ENCODE measurements around the gene KCNIP2.
A peak's percentile ranks its signal among the peaks of the same experiment; 100 is the strongest.

The KCNIP2 gene

GRCh38 chr10:101851411-101852116, 8.0 kb upstream of the KCNIP2 start:
- DNase-seq (ENCODE audit: low spot score) = no peak

DNA sequence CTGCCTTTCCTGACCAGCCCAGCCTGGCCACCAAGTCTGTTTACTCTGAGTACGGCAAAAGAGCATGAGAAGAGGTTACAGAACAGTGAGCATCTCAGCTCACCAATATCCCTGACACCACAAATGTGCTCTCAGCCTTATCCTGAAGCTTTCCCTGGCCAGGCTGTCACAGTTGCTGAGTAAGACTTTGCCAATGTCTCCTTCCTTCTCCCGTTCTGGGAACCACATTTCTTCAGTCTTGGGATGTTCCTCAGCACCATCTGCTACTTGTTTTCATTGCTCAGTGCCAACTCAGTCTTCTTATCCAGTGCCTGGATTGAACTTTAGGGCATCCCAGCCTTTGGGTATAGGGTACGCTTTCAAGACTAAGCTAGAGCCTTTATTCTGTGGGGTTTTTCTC, 7.1 kb upstream of the KCNIP2 start:
- DNase-seq (ENCODE audit: low spot score) = no peak

DNA sequence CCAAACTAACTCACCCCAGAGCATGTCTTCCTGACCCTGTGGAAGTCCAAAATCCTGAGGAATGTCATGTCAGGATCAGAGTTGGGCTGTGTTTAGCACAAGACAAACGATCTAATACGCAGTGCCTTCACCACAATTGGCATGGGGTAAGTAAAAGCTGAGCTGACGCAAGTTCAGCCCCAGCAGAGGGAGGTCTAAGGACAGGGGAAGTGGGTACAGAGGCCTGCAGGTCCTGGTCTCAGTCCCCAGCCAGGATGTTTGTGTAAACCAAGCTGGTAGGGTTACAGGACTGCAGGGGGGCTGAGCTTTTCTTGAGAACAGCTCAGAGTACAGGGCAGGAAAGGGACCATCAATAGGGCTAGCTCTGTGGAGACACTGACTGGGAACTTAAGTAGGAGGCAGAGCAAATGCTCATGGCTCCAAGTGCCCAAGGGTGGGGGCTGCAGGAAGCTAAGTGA, 5.3 kb upstream of the KCNIP2 start:
- DNase-seq (ENCODE audit: low spot score) = no peak

DNA sequence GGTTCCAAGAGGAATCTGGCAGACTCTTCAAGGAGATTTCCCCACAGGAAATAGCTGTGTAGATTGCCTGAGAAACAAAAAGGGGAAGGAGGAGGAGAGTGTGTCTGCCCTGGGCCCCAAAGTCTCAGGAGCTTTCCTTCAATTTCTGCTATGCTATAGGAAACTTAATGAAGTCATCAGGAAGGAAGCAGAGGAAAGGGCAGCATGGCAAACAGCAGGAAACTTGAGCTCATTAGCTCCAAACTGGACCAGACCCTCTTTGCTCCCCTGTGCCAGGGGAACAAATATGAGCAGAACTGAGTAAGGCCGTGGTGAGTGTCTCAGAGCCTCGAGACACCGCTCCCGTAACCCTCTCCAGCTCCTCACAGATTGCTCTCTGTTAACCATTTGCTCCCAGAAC, 4.8 kb upstream of the KCNIP2 start:
- DNase-seq (ENCODE audit: low spot score) = no peak

GRCh38 chr10:101845893-101846292, 2.3 kb upstream of the KCNIP2 start:
- no peak for DNase-seq (ENCODE audit: low spot score)

GRCh38 chr10:101841826-101842225, 1.8 kb downstream of the KCNIP2 start:
- no peak for DNase-seq (ENCODE audit: low spot score)

- peak; percentile 90 for DNase-seq (ENCODE audit: low spot score)
Measured at GRCh38 chr10:101840741-101841453, 2.7 kb downstream of the KCNIP2 start.

DNA sequence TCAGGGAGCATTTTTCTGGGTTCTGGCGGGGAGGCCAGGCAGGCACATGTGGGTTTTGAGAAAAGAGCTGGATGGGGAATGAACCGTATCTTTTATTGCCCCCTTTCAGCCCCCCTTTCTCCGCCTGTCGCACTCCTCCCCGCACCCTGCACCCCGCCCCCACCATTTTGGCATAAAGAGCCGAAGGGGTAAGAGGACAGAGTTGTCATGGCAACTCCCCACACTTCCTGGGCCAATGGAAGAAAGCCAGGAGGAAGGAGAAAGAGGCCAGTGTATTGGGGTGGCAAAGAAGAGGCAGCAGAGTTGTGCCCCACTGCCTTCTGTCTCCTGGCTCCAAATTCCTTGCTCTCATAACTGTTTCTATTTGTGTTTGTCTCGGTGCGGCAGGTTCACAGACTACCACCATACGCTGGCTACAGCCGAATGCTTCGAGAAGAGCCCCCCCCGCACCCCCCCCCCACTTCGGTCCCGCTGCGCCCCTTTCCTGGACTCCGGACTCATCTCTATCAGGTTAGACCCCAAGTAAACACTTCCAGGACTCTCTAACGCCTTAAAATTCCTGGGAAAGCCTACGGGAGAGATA, 3.4 kb downstream of the KCNIP2 start:
- no peak for DNase-seq (ENCODE audit: low spot score)

GRCh38 chr10:101839416-101840063, 4.1 kb downstream of the KCNIP2 start:
- DNase-seq (ENCODE audit: low spot score) = peak; percentile 83

- no peak for DNase-seq (ENCODE audit: low spot score)
Measured at GRCh38 chr10:101839002-101839401, 4.6 kb downstream of the KCNIP2 start.

- DNase-seq (ENCODE audit: low spot score) = no peak
Measured at GRCh38 chr10:101838416-101838970, 5.1 kb downstream of the KCNIP2 start.

DNA sequence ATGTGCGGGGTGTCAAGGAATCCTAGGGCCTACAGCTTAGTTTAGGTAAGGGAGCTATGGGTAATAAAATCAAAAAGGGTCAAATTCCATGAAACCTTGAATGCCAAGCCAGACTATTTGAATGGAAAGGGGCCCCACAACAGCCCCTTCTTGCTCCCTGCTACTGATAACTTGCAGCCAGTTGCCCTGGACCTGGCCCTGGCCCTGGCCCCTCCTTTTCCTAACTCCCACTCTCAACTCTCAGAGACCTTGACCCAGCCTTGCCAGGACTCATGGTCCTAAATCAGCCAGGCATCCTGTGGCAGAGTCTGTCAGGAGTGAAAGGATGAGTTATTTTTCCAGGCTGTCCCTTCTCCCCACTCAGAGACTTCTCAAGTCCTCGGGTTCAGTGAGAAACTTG, 5.9 kb downstream of the KCNIP2 start:
- no peak for DNase-seq (ENCODE audit: low spot score)

- DNase-seq (ENCODE audit: low spot score) = no peak
Measured at GRCh38 chr10:101835362-101835761, 8.2 kb downstream of the KCNIP2 start.

- no peak for DNase-seq (ENCODE audit: low spot score)
Measured at GRCh38 chr10:101834341-101834740, 9.3 kb downstream of the KCNIP2 start.

GRCh38 chr10:101833466-101833865, 10.1 kb downstream of the KCNIP2 start:
- no peak for DNase-seq (ENCODE audit: low spot score)

- DNase-seq (ENCODE audit: low spot score) = no peak
Measured at GRCh38 chr10:101832325-101832771, 11.3 kb downstream of the KCNIP2 start.

- DNase-seq (ENCODE audit: low spot score) = no peak
Measured at GRCh38 chr10:101831169-101831811, 12.3 kb downstream of the KCNIP2 start.

- DNase-seq (ENCODE audit: low spot score) = peak; percentile 93
Measured at GRCh38 chr10:101830322-101831168, 13.1 kb downstream of the KCNIP2 start.

DNA sequence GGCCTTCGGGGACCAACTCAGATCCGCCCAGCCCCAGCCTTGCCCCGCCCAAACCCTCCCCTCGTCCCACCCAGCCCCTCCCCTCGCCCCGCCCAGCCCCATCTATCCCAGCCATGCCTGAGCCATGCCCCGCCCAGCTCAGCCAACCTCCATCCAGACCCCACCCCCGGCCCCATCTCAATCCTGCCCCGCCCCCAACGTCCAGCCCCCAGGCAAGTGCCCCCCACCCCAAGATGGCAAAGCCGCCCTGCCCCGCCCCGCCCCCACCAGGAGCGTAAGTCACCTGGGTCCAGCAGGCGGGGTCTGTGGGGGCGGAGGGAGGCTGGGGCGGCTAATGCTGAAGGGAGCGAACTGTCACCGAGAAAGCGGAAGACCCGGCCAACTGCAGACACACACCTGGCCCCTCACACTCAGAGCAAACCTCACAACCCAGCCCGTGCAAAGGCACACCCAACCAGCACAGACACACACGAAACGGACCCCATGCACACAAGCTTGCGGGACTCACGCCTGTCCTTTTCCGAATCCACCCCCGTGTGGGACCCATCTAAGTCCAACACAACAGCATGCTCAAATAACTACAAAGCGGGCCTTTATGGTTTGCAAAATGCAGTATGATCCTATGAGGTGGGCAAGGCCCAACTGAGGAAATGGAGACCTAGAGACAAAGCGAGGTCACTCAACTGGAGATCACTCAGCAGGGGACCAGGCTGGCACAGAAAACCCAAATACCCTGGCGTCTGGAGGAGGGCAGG, 13.9 kb downstream of the KCNIP2 start:
- no peak for DNase-seq (ENCODE audit: low spot score)

Measured in hepatic stellate cell (primary cell).